K562 (cell line): Measurements from ENCODE around the gene SYNRG. TPM values are rescaled to one million over a fixed set of nuclear protein-coding genes. Genes with fewer than 3 reads are reported as not detected.
A peak's percentile ranks its signal among the peaks of the same experiment; 100 is the strongest.

Experiments used
- ATAC-seq: fragments of 200-7000 bp; cut with Tn5 transposase; 3 replicates; pipeline ENCODE4 v1.9.1; 2020; ENCODE audit warnings: moderate library complexity
- BruUV-seq: library from RNA; stranded (reverse); fragments of 400-500 nt; replicated peaks from 2 replicates; lab custom pipeline; 2021; lab: Mats Ljungman, UMichigan
- CTCF ChIA-PET: fragments of 300-600 bp; formaldehyde crosslinking; extraction: SDS; loops from one replicate; lab custom pipeline; 2021; ENCODE audit warnings: low intra/inter-chr PET ratio; lab: Yijun Ruan, JAX
- POLR2A ChIA-PET: fragments of 300-600, 350-650 bp; sonication (Branson Sonifier 250); formaldehyde crosslinking; extraction: SDS; loops from one replicate; lab custom pipeline; 2021; ENCODE audit warnings: antibody characterized with exemption, inconsistent platforms; lab: Yijun Ruan, JAX
- DNase-seq, 4 experiments: peaks; one replicate each; pipeline versions ENCODE4 v3.0.0 to v3.0.0-alpha.2; 2011 to 2018; ENCODE audit warnings: low spot score in 3 of 4, mixed read lengths in 3 of 4; ENCODE audit errors: extremely low read depth in 1 of 4
- FAIRE-seq: peaks from 2 replicates; lab custom pipeline; 2011; peaks lifted over from hg19 to GRCh38; lab: Jason Lieb, UNC
- H2AFZ ChIP-seq: 2 replicates; pipeline ENCODE4 v1.6.0; 2011; ENCODE audit warnings: low read depth, low read length, control low read depth, inconsistent platforms
- H3K27ac ChIP-seq: fragments of 200-600 bp; 3 replicates; pipeline ENCODE4 v1.8.0; 2011; ENCODE audit warnings: low read depth, mild to moderate bottlenecking, control low read depth, inconsistent platforms, low read length, moderate library complexity, mixed read lengths; ENCODE audit errors: extremely low read depth
- H3K27me3 ChIP-seq, 2 experiments: fragments of 300-600 bp in 1 of 2; 2 replicates in 1 of 2; 3 replicates in 1 of 2; pipeline versions ENCODE4 v1.6.0 to v1.8.0; 2011; ENCODE audit warnings: inconsistent platforms in 2 of 2, low read length in 2 of 2, mild to moderate bottlenecking in 1 of 2, mixed read lengths in 1 of 2, moderate library complexity in 1 of 2; ENCODE audit not compliant: control insufficient read depth in 2 of 2, insufficient read depth in 2 of 2
- H3K36me3 ChIP-seq: fragments of 300-600 bp; 3 replicates; pipeline ENCODE4 v1.8.0; 2011; ENCODE audit warnings: mild to moderate bottlenecking, low read length, inconsistent platforms; ENCODE audit not compliant: control insufficient read depth, insufficient read depth
- H3K4me1 ChIP-seq, 2 experiments: fragments of 200-600 bp in 1 of 2; replicated peaks in 1 of 2; 2 replicates in 1 of 2; 3 replicates in 1 of 2; pipeline versions ENCODE4 v1.5.1 to v1.8.0; 2011; ENCODE audit warnings: inconsistent platforms in 2 of 2, low read length in 2 of 2, mild to moderate bottlenecking in 1 of 2, mixed read lengths in 1 of 2, moderate library complexity in 1 of 2; ENCODE audit not compliant: control insufficient read depth in 2 of 2, insufficient read depth in 2 of 2
- H3K4me2 ChIP-seq: 2 replicates; pipeline ENCODE4 v1.6.1; 2011; ENCODE audit warnings: low read length, control low read depth, inconsistent platforms, mixed read lengths; ENCODE audit not compliant: insufficient read depth
- H3K4me3 ChIP-seq: fragments of 200-600 bp; sonication (generic), shearing (Covaris generic); 2 replicates; pipeline ENCODE4 v1.5.1; 2016; ENCODE audit warnings: control low read depth, inconsistent platforms
- H3K79me2 ChIP-seq: fragments of 200-600 bp; 3 replicates; pipeline ENCODE4 v1.8.0; 2011; ENCODE audit warnings: low read length, inconsistent platforms; ENCODE audit not compliant: control insufficient read depth, insufficient read depth
- H3K9ac ChIP-seq, 2 experiments: 2 replicates each; pipeline versions ENCODE4 v1.6.0 to v1.6.1; 2011; ENCODE audit warnings: low read depth in 2 of 2, low read length in 2 of 2, control low read depth in 1 of 2, inconsistent platforms in 1 of 2, mild to moderate bottlenecking in 1 of 2, mixed read lengths in 1 of 2; ENCODE audit not compliant: insufficient read depth in 1 of 2
- H3K9me1 ChIP-seq: one replicate; pipeline ENCODE4 v1.6.0; 2011; ENCODE audit warnings: inconsistent platforms, mild to moderate bottlenecking, low read length, moderate library complexity; ENCODE audit not compliant: control insufficient read depth, insufficient read depth
- H3K9me3 ChIP-seq: replicated peaks from 2 replicates; pipeline ENCODE4 v1.5.1; 2011; ENCODE audit warnings: low read depth, low read length, inconsistent platforms; ENCODE audit not compliant: control insufficient read depth, insufficient read depth
- H4K20me1 ChIP-seq: replicated peaks from 2 replicates; pipeline ENCODE4 v1.6.1; 2011; ENCODE audit warnings: low read length, inconsistent platforms, mixed read lengths; ENCODE audit not compliant: control insufficient read depth, insufficient read depth
- CBX2 ChIP-seq: fragments of 200-600 bp; sonication (generic); IDR thresholded peaks from one replicate; pipeline ENCODE4 v1.6.1; 2012; ENCODE audit warnings: mild to moderate bottlenecking, low read length, inconsistent platforms; ENCODE audit not compliant: insufficient read depth, poor library complexity, severe bottlenecking
- CBX8 ChIP-seq: fragments of 200-600 bp; sonication (generic); IDR thresholded peaks from 2 replicates; pipeline ENCODE4 v1.6.1; 2012; ENCODE audit warnings: borderline replicate concordance, mixed run types, low read depth, mild to moderate bottlenecking, moderate library complexity, mixed read lengths, low read length, control low read depth, inconsistent platforms; ENCODE audit not compliant: poor library complexity, severe bottlenecking; ENCODE audit errors: extremely low read depth
- CEBPB ChIP-seq: fragments of 450-650 bp; IDR thresholded peaks from 2 replicates; pipeline ENCODE4 v1.6.1; 2016; ENCODE audit warnings: missing genetic modification characterization, missing compliant biosample characterization
- CEBPG ChIP-seq, 3 experiments: fragments of 200-800 bp in 1 of 3; sonication (Bioruptor generic) in 1 of 3; sonication (generic) in 1 of 3; formaldehyde crosslinking in 1 of 3; IDR thresholded peaks in 2 of 3; conservative IDR thresholded peaks in 1 of 3; 2 replicates each; pipeline versions ENCODE4 v1.6.1 to v1.8.0; 2016 to 2022; ENCODE audit warnings: missing compliant biosample characterization in 2 of 3, missing genetic modification characterization in 2 of 3, mild to moderate bottlenecking in 1 of 3, missing genetic modification reagents in 1 of 3
- E2F1 ChIP-seq: sonication (generic); formaldehyde crosslinking; IDR thresholded peaks from 2 replicates; pipeline ENCODE4 v1.8.1; 2023; ENCODE audit warnings: mild to moderate bottlenecking, missing genetic modification reagents, moderate library complexity
- HIVEP1 ChIP-seq: fragments of 250-450 bp; sonication (Bioruptor Pico); IDR thresholded peaks from 2 replicates; pipeline ENCODE4 v1.4.0; 2020; ENCODE audit warnings: mild to moderate bottlenecking
- MBD1 ChIP-seq: fragments of 250-450 bp; sonication (Bioruptor Pico); IDR thresholded peaks from 2 replicates; pipeline ENCODE4 v1.8.0; 2022; ENCODE audit warnings: inconsistent platforms
- MTA1 ChIP-seq: fragments of 450-650 bp; IDR thresholded peaks from 2 replicates; pipeline ENCODE4 v1.6.1; 2017; ENCODE audit warnings: borderline replicate concordance
- POLR2A ChIP-seq: fragments of 450-650 bp; conservative IDR thresholded peaks from 2 replicates; pipeline ENCODE4 v1.6.1; 2016
- SAFB ChIP-seq: fragments of 200-400 bp; formaldehyde crosslinking; IDR thresholded peaks from 2 replicates; pipeline ENCODE4 v1.6.1; 2017; ENCODE audit warnings: low read depth, low read length, borderline replicate concordance
- SRSF7 ChIP-seq: fragments of 200-400 bp; formaldehyde crosslinking; optimal IDR thresholded peaks from 2 replicates; pipeline ENCODE3; 2017; ENCODE audit warnings: mild to moderate bottlenecking, low read depth, low read length
- THAP7 ChIP-seq: fragments of 250-450 bp; sonication (Bioruptor Pico); IDR thresholded peaks from 2 replicates; pipeline ENCODE4 v1.5.0; 2021
- XRCC5 ChIP-seq: fragments of 200-400 bp; formaldehyde crosslinking; IDR thresholded peaks from 2 replicates; pipeline ENCODE4 v1.6.1; 2017; ENCODE audit warnings: low read depth, mild to moderate bottlenecking, low read length
- ZBTB1 ChIP-seq: sonication (generic); formaldehyde crosslinking; IDR thresholded peaks from 2 replicates; pipeline ENCODE4 v1.8.1; 2023; ENCODE audit warnings: missing genetic modification reagents, low read depth, mild to moderate bottlenecking, borderline replicate concordance
- ZNF280A ChIP-seq: fragments of 450-650 bp; IDR thresholded peaks from 2 replicates; pipeline ENCODE4 v1.6.1; 2018; ENCODE audit warnings: mild to moderate bottlenecking, low read depth; ENCODE audit not compliant: partially characterized antibody
- ZNF445 ChIP-seq: fragments of 250-450 bp; sonication (Bioruptor Pico); IDR thresholded peaks from 2 replicates; pipeline ENCODE4 v1.4.0; 2020; ENCODE audit warnings: low read depth, mild to moderate bottlenecking, moderate library complexity
- WGBS: fragments of 100-300 bp; shearing (Covaris generic); methylation state at CpG from one replicate; pipeline ENCODE4 v1.1.6; 2016; ENCODE audit warnings: low coverage, mixed read lengths; ENCODE audit not compliant: insufficient coverage; ENCODE audit errors: missing lambda C conversion rate; 5-methylcytosine and 5-hydroxymethylcytosine counted together
- in situ Hi-C: fragments of 300-500 bp; cut with MboI; formaldehyde crosslinking; loops from 4 replicates; pipeline ENCODE4 v1.15.0; 2018; ENCODE audit warnings: inconsistent platforms, mixed read lengths
- intact Hi-C: fragments of 100-400 bp; cut with micrococcal nuclease; formaldehyde crosslinking; loops from 2 replicates; pipeline ENCODE4 v1.14.2; 2022
- polyA plus RNA-seq, 8 experiments: library from polyadenylated mRNA; depleted of rRNA in 4 of 8; stranded (reverse) in 5 of 8; unstranded in 3 of 8; fragments of >200 nt; fragmentation: Nextera tagmentation in 2 of 8; fragmentation: Illumina TruSeq in 1 of 8; extraction: Ambion mirVana in 2 of 8; extraction: Trizol in 1 of 8; gene quantifications; 2 replicates each; pipeline versions ENCODE4 v1.2.1 to v1.2.3, GENCODE V29; 2011 to 2014; ENCODE audit warnings: inconsistent platforms in 1 of 8, missing spikeins in 1 of 8
- total RNA-seq, 7 experiments: library from RNA; depleted of rRNA in 6 of 7; stranded (reverse); fragments of >200 nt in 6 of 7; fragmentation: Illumina TruSeq in 2 of 7; extraction: Trizol in 2 of 7; gene quantifications; 2 replicates each; pipeline versions ENCODE4 v1.2.1 to v1.2.3, GENCODE V29; 2011 to 2021; ENCODE audit warnings: low replicate concordance in 1 of 7

The SYNRG gene
- total and polyA plus RNA-seq, 9 of the 15 experiments (the other 6 are each of a cell fraction or from before 2014, with no cell fraction given): 2.9 to 28.2 (median 15.1) TPM

- FAIRE-seq: no peak
- in situ Hi-C loops (no loop called here), intact Hi-C loops (no loop called here)
- H4K20me1 ChIP-seq: no peaks in the 10 kb centered on the region
- no TSS peak for BruUV-seq
- no peak overlapping the region for H2AFZ ChIP-seq
- peaks cover 2 to 9% of the 10 kb centered on the region in 2 experiments; a peak in 3 of 5 replicates for H3K4me1 ChIP-seq
- DNase-seq: no peak
- H3K9me1 ChIP-seq: no peaks in the 10 kb centered on the region
- peaks cover 11% of the 10 kb centered on the region; the same call in 1 of the 3 replicates for H3K36me3 ChIP-seq
- no peak overlapping the region; the same call in none of the 2 replicates for H3K4me2 ChIP-seq
- peaks cover 49% of the 10 kb centered on the region for H3K79me2 ChIP-seq
- ATAC-seq: no peak
- H3K4me3 ChIP-seq: no peak overlapping the region
- no peak overlapping the region for H3K27ac ChIP-seq
- no peaks in the 10 kb centered on the region for H3K9me3 ChIP-seq
- no peaks in the 10 kb centered on the region for H3K27me3 ChIP-seq
- WGBS: 74% methylated on average over 7 of the region's 7 CpGs
- POLR2A ChIA-PET: interaction anchor here (0.6 to 2.1 kb wide), 3 partner anchors 10 to 26 kb away, joined by 3 to 6 read pairs (median 3); no protein-coding TSS in a partner anchor
- CTCF ChIA-PET: no interaction called here
- no peak overlapping the region for H3K9ac ChIP-seq
- no peak for TF ChIP-seq HIVEP1 (CRISPR knock-in tag)
- TF ChIP-seq CBX8: no peak
- TF ChIP-seq SAFB: no peak
- TF ChIP-seq CBX2: no peak
- no peak for TF ChIP-seq CEBPG (CRISPR knock-in tag; IDR thresholded peaks at IDR 0.05)
- peak; percentile 70 to 92 for TF ChIP-seq CEBPG (tag; conservative IDR thresholded peaks at IDR 0.05 in 1 of 2, IDR thresholded peaks at IDR 0.05 in 1 of 2)
- TF ChIP-seq XRCC5: no peak
- no peak for TF ChIP-seq SRSF7
- no peak for TF ChIP-seq MTA1
- TF ChIP-seq ZNF280A: no peak
- no peak for TF ChIP-seq POLR2A
- TF ChIP-seq E2F1: no peak
- TF ChIP-seq CEBPB: peak; percentile 94
- TF ChIP-seq ZNF445 (CRISPR knock-in tag): no peak
- no peak for TF ChIP-seq ZBTB1 (CRISPR knock-in tag)
- TF ChIP-seq MBD1 (CRISPR knock-in tag): no peak
- TF ChIP-seq THAP7 (CRISPR knock-in tag): no peak
Measured at GRCh38 chr17:37605813-37606505, 3.3 kb downstream of the SYNRG start.
